Gastroesophageal sphincter (tissue), 3 donors: ENCODE results near the gene NCOA3.

Experiments used
- CTCF ChIP-seq, 4 experiments: fragments of 200-600 bp in 2 of 4; fragments of 450-650 bp in 2 of 4; sonication (generic) in 1 of 4; IDR thresholded peaks; one replicate each; pipeline ENCODE4 v1.5.1; 2017 to 2019; ENCODE audit warnings: antibody characterized with exemption in 4 of 4, mild to moderate bottlenecking in 2 of 4, moderate library complexity in 2 of 4
- EP300 ChIP-seq: sonication (generic); formaldehyde crosslinking; IDR thresholded peaks from one replicate; pipeline ENCODE4 v1.6.1; 2017; ENCODE audit warnings: antibody characterized with exemption, mild to moderate bottlenecking
- POLR2A ChIP-seq, 2 donors: fragments of 450-650 bp; IDR thresholded peaks; one replicate each; pipeline ENCODE4 v1.6.1; 2017; ENCODE audit warnings: antibody characterized with exemption in 2 of 2, mild to moderate bottlenecking in 2 of 2, moderate library complexity in 1 of 2

GRCh38 chr20:47586649-47587294 lies 85.1 kb downstream of the NCOA3 start:
- no peak for TF ChIP-seq CTCF (IDR thresholded peaks at IDR 0.05)
- TF ChIP-seq POLR2A (IDR thresholded peaks at IDR 0.05): no peak
- TF ChIP-seq EP300: no peak
